ENCODE measurements around the gene PAPPA2.

PAPPA2 gene

DNA sequence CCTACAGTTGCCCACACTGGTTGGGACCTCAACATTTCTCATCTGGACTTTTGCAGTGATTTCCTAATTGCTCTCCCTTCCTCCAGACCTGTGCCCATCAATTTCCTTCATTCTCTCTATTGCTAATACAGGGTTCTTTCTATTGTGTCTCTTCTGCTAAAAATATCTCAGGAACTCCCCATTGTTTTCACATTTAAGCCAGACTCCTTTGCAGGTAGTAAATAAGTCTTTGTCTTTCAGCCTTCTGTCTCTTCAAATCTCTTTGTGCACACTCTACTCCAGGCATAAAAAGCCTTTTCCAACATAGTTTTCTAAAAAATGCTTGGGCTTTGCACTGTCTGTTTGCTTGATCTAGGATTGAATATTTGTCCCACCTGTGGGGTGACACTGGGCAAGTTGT is 340.6 kb downstream of the PAPPA2 start:
- DNase-seq (ENCODE audit: low read depth in 2 of 2), result no peak

- DNase-seq (ENCODE audit: low read depth in 2 of 2), result no peak
Measured at GRCh38 chr1:176809292-176809691, 346.3 kb downstream of the PAPPA2 start.

GRCh38 chr1:176811511-176812288 is 348.7 kb downstream of the PAPPA2 start:
- DNase-seq (ENCODE audit: low read depth in 2 of 2), result no peak

GRCh38 chr1:176815621-176816020 is 352.6 kb downstream of the PAPPA2 start:
- no peak for DNase-seq (ENCODE audit: low read depth in 2 of 2)

- DNase-seq (ENCODE audit: low read depth in 2 of 2), result no peak
Measured at GRCh38 chr1:176816232-176816631, 353.3 kb downstream of the PAPPA2 start.

- DNase-seq (ENCODE audit: low read depth in 2 of 2), result no peak
Measured at GRCh38 chr1:176820391-176821031, 357.5 kb downstream of the PAPPA2 start.

GRCh38 chr1:176826265-176826664 is 363.3 kb downstream of the PAPPA2 start:
- DNase-seq (ENCODE audit: low read depth in 2 of 2), result no peak

DNA sequence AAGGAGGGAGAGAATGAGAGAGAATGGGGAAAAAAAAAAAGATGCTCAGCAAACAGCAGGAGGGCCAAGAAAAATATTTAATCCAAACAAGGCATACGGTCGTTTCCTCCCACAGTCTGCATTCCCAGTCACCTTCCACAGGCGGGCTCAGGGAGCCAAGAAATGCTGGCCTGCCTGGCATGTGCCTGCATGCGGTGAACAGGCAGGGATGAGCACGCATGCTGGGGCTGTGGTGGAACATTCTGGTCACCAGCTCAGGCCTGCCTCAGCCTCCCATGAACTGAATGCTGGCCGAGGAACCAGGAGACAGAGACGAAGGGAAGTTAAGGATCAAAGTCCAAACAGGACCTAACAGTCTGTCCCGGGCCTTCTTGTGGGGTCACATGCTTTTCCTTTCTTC is 366.3 kb downstream of the PAPPA2 start:
- no peak for DNase-seq (ENCODE audit: low read depth in 2 of 2)

DNA sequence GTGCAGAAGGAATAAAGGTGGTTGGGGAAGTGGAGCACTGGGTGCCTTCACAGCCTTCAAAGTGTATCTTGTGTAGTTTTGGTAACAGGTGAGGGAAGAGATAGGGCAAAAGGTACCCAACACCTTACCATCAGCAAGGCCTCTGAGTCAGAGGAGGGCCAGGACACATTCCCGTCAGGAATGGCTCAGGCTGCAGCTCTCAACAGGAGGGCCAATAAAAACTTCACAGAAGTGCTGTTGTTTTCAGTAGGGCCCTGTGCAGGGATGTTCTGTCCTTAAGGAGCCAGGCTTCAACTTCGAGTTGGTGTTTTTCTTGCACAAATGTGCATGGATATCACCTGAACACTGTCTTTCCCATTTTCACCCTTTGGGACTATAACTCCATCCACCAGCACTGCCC is 368.2 kb downstream of the PAPPA2 start:
- DNase-seq (ENCODE audit: low read depth in 2 of 2), result no peak

DNA sequence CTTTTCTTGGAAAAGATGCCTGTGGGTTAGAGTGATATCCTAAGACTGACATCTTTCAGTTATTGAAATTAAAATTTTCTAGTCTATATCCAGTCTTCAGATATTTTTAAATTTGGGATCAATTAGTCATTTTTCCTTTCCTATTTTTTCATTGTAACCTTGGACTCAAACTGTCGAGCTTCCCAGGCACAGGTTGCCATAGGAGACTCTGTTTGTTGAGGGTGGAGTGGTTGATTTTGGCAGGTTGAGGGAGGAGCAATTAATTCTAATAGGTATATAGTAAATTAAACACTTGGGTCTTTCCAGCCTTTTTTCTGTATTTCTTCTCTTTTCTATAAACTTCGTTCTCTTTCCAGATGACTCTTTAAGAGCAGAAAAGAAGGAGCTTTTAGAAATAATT is 374.7 kb downstream of the PAPPA2 start:
- no peak for DNase-seq (ENCODE audit: low read depth in 2 of 2)

DNA sequence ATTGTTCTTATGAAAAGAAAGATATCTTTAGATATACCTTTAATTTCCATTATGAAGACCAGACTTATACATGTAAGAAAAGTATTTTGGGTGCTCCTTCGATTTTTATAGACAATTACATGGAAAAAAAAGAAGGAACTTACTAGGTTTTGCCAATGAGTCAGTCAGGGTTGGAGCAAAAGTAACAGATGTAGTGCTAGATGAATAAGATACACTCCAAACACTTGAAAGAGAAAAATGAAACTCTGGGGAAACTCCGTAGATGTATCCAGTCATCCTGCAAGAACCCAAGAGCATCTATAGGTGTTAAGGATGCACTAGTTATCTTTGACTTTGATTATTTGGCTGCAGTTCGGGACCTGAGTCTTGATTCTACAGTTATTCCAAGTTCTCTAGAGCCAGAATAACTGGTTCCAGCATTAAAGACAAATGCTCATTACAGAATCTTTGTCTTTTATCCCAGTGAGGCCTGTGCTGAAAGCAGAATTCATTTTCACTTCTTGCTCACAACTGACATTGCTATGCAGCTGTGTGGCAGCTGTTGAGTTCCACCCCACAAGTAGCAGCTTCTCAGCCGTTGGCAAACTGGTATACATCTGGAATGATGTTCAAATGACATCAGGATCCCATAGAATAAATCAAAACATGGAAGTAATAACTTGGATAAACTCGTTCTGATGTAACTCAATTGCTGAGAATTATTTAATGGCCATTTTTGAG is 375.5 kb downstream of the PAPPA2 start:
- DNase-seq (ENCODE audit: low read depth in 2 of 2), result no peak

- no peak for DNase-seq (ENCODE audit: low read depth in 2 of 2)
Measured at GRCh38 chr1:176839216-176839615, 376.2 kb downstream of the PAPPA2 start.

DNA sequence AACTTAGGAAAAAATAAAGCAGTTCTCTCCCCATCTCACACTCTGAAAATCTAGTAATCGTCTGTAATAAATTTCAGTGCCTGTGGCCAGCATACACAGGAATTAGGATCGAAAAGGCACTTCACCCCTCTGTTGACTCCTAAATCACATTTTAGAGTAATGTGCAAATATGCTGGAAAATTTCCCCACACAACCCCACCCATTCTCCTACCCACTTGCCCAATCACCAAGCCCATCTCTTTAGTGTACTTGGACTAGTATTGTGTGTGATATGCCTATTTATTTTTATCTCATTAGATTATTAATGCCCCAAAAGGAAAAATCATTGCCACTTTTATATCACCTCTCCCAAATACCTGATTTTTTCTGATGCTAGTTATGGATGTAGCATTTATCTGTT is 378.3 kb downstream of the PAPPA2 start:
- DNase-seq (ENCODE audit: low read depth in 2 of 2), result no peak

GRCh38 chr1:176843352-176844297 is 380.6 kb downstream of the PAPPA2 start:
- no peak for DNase-seq (ENCODE audit: low read depth in 2 of 2)

DNA sequence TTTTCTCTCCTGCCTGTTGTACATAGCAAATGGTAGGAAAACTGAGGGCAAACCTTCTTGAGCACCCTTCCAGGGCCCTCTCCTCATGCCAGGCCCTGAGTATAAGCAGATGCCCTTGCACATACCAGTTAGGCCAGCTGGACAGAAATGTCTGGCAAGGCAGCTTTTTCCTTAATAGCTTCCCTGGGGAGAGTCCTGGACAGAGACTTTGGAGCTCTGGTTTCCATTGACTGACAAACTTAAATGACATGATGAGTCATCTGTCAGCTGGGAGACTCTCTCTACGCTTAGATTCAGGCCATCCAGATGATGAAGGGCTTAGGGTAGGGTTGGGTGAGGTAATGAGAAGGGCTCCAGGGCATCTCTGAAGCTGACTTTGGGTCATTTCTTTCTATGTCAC is 384.1 kb downstream of the PAPPA2 start:
- DNase-seq (ENCODE audit: low read depth in 2 of 2), result no peak

DNA sequence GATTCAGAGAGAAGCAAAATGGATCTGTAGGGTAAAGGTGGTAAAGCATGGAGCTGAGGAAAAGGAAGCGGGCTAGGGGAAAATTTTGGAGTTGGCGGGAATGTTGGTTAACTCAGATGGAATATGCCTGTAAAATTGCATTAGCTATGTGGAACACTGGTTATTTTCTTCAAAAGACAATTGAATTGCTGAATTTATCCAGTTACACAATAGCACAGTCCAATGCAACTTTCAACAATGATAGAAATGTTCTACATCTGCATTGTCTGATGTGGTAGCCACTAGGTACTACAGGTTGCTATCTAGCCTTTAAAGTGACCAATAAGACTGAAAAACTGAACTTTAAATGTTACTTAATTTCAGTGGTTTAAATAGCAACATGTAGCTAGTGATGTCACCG is 386.3 kb downstream of the PAPPA2 start:
- no peak for DNase-seq (ENCODE audit: low read depth in 2 of 2)

DNA sequence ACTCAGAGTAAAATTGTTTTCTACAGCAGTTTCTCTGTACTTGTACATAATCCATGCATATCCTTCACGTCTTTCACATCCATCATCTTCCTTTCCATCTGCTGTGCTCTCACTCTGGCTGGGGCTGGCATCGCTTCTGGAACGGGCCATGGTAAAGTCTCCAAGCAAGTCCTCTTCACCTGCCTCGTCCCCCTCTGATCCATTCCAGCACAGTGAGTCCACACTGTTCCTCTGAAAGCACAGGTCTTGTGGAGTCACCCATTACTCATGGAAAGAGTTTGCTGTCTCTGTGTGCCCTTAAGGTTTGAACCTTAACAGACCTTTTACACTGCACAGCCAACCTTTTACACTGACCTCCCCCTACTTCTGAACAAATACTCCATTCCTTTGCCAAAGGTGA is 387.9 kb downstream of the PAPPA2 start:
- DNase-seq (ENCODE audit: low read depth in 2 of 2), result no peak

GRCh38 chr1:176852124-176852523 is 389.1 kb downstream of the PAPPA2 start:
- no peak for DNase-seq (ENCODE audit: low read depth in 2 of 2)

GRCh38 chr1:176853503-176853902 is 390.5 kb downstream of the PAPPA2 start:
- DNase-seq (ENCODE audit: low read depth in 2 of 2), result no peak

DNA sequence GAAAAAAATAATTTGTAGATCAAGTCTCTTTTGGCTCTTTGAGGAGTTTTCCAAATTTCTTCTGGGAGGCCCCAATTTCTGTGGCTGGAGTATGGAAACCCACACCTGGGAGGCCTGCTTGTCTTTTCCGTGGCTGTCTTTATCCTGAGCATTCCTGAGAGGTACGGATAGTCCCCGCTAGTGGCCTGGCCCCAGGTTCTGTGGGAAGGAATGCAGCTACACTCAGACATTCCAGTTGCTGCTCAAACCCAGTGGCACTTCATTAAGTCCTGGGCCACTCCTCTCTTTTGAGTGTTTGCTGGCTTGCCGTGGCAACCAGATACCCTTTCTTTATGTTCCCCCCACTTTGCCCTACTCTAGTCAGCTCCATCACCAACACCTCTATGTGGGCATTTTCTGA is 391.1 kb downstream of the PAPPA2 start:
- DNase-seq (ENCODE audit: low read depth in 2 of 2), result no peak

All from stimulated activated CD8-positive, alpha-beta memory T cell treated with anti-CD3 and anti-CD28 coated beads, Interleukin-2, amount 100 ng/mL, for 48 hours (primary cell).